ENCODE data around the gene ACADL.
"Not testable (repeated sequence)": the region's sequence is repeated elsewhere in the genome, so short reads cannot be mapped to it uniquely, and the experiment has no call there.

DNA sequence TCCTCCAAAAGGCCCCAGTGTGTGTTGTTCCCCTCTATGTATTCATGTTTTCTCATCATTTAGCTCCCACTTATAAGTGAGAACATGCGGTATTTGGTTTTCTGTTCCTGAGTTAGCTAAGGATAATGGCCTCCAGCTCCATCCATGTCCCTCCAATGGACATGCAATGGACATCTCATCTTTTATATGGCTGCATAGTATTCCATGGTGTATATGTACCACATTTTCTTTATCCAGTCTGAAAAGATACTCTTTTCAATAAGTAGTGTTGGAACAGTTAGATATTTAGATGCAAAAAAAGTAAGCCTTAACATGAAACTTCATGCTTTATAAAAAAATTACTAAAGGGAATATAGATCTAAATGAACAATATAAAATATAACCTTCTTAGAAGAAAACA, 48.1 kb downstream of the ACADL start:
- TF ChIP-seq EZH2phosphoT487 (IDR thresholded peaks at IDR 0.05; ENCODE audit: low read depth) = not testable (repeated sequence)
- TF ChIP-seq, protein P1, sequence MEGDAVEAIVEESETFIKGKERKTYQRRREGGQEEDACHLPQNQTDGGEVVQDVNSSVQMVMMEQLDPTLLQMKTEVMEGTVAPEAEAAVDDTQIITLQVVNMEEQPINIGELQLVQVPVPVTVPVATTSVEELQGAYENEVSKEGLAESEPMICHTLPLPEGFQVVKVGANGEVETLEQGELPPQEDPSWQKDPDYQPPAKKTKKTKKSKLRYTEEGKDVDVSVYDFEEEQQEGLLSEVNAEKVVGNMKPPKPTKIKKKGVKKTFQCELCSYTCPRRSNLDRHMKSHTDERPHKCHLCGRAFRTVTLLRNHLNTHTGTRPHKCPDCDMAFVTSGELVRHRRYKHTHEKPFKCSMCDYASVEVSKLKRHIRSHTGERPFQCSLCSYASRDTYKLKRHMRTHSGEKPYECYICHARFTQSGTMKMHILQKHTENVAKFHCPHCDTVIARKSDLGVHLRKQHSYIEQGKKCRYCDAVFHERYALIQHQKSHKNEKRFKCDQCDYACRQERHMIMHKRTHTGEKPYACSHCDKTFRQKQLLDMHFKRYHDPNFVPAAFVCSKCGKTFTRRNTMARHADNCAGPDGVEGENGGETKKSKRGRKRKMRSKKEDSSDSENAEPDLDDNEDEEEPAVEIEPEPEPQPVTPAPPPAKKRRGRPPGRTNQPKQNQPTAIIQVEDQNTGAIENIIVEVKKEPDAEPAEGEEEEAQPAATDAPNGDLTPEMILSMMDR (IDR thresholded peaks at IDR 0.05; ENCODE audit: low read depth, low read length) = not testable (repeated sequence)

All from OCI-LY3 (cell line).